HepG2 (cell line): ENCODE data around the gene COX6B1. TPM values are rescaled to one million over a fixed set of nuclear protein-coding genes. Genes with fewer than 3 reads are reported as not detected.
A peak's percentile ranks its signal among the peaks of the same experiment; 100 is the strongest.

Source experiments
- CREM ChIP-seq, 2 experiments: sonication (generic) in 1 of 2; formaldehyde crosslinking in 1 of 2; IDR thresholded peaks; 2 replicates each; pipeline versions ENCODE4 v1.4.0 to v1.6.1; 2016 to 2020; ENCODE audit warnings: antibody characterized with exemption in 1 of 2, mild to moderate bottlenecking in 1 of 2, missing genetic modification reagents in 1 of 2
- HOXA7 ChIP-seq: sonication (generic); formaldehyde crosslinking; IDR thresholded peaks from 2 replicates; pipeline ENCODE4 v1.8.1; 2022; ENCODE audit warnings: mild to moderate bottlenecking, missing genetic modification reagents, moderate library complexity
- HOXA9 ChIP-seq: sonication (generic); formaldehyde crosslinking; IDR thresholded peaks from 2 replicates; pipeline ENCODE4 v1.8.1; 2022; ENCODE audit warnings: missing genetic modification reagents, mild to moderate bottlenecking, moderate library complexity, borderline replicate concordance
- IKZF1 ChIP-seq: fragments of 450-650 bp; IDR thresholded peaks from 2 replicates; pipeline ENCODE4 v1.7.1; 2016
- KLF12 ChIP-seq: sonication (generic); formaldehyde crosslinking; IDR thresholded peaks from 2 replicates; pipeline ENCODE4 v1.4.0; 2020; ENCODE audit warnings: missing genetic modification reagents, borderline replicate concordance
- NCOR1 ChIP-seq: fragments of 200-600 bp; sonication (generic); IDR thresholded peaks from 2 replicates; pipeline ENCODE4 v1.7.0; 2017; ENCODE audit warnings: antibody characterized with exemption, low read length, borderline replicate concordance
- PHF20 ChIP-seq: sonication (generic); formaldehyde crosslinking; IDR thresholded peaks from 2 replicates; pipeline ENCODE4 v1.5.0; 2020; ENCODE audit warnings: mild to moderate bottlenecking, missing genetic modification reagents
- SETDB1 ChIP-seq: sonication (generic); formaldehyde crosslinking; IDR thresholded peaks from 2 replicates; pipeline ENCODE4 v1.5.1; 2020; ENCODE audit warnings: missing genetic modification reagents, mild to moderate bottlenecking, borderline replicate concordance
- SOX13 ChIP-seq, 3 experiments: fragments of 450-650 bp in 1 of 3; sonication (generic) in 1 of 3; formaldehyde crosslinking in 1 of 3; IDR thresholded peaks in 2 of 3; conservative IDR thresholded peaks in 1 of 3; 2 replicates each; pipeline versions ENCODE4 v1.5.0 to v1.6.1; 2016 to 2020; ENCODE audit warnings: antibody characterized with exemption in 1 of 3, mild to moderate bottlenecking in 1 of 3, missing compliant biosample characterization in 1 of 3, missing genetic modification reagents in 1 of 3, moderate library complexity in 1 of 3
- ZNF329 ChIP-seq: sonication (generic); formaldehyde crosslinking; IDR thresholded peaks from 2 replicates; pipeline ENCODE4 v1.9.0; 2021; ENCODE audit warnings: low read depth, mild to moderate bottlenecking, missing genetic modification reagents
- ZNF44 ChIP-seq: sonication (generic); formaldehyde crosslinking; IDR thresholded peaks from 2 replicates; pipeline ENCODE4 v1.5.1; 2020; ENCODE audit warnings: mild to moderate bottlenecking, missing genetic modification reagents
- ZNF850 ChIP-seq: sonication (generic); formaldehyde crosslinking; conservative IDR thresholded peaks from 2 replicates; pipeline ENCODE4 v1.9.0; 2021; ENCODE audit warnings: mild to moderate bottlenecking, missing genetic modification reagents
- polyA plus RNA-seq, 8 experiments: library from polyadenylated mRNA; depleted of rRNA in 3 of 8; stranded (reverse) in 7 of 8; unstranded in 1 of 8; fragments of >200 nt; fragmentation: Illumina TruSeq in 4 of 8; extraction: Trizol in 4 of 8; gene quantifications; 2 replicates each; pipeline versions ENCODE4 v1.2.1 to v1.2.3, GENCODE V29; 2011 to 2016; ENCODE audit warnings: low read depth in 4 of 8, missing spikeins in 1 of 8, mixed read lengths in 1 of 8; ENCODE audit not compliant: insufficient read depth in 1 of 8
- total RNA-seq, 5 experiments: library from RNA; depleted of rRNA; stranded (reverse); fragments of >200 nt; fragmentation: Illumina TruSeq; extraction: Trizol; gene quantifications; 2 replicates each; pipeline ENCODE4 v1.2.3, GENCODE V29; 2016; ENCODE audit warnings: low read depth in 1 of 5
- TF ChIP-seq, protein P1 (sequence below): sonication (generic); formaldehyde crosslinking; IDR thresholded peaks from 2 replicates; pipeline ENCODE4 v1.4.0; 2020; ENCODE audit warnings: missing genetic modification reagents, borderline replicate concordance
- TF ChIP-seq, protein P2 (sequence below): sonication (generic); formaldehyde crosslinking; IDR thresholded peaks from 2 replicates; pipeline ENCODE4 v1.5.0; 2020; ENCODE audit warnings: mild to moderate bottlenecking, missing genetic modification reagents, moderate library complexity
- TF ChIP-seq, protein P3 (sequence below): sonication (generic); formaldehyde crosslinking; IDR thresholded peaks from 2 replicates; pipeline ENCODE4 v1.4.0; 2020; ENCODE audit warnings: missing genetic modification reagents

COX6B1 gene
- total and polyA plus RNA-seq, 2 of the 13 experiments (the other 11 are each of a cell fraction or from before 2014, with no cell fraction given) = 481 to 487 TPM

DNA sequence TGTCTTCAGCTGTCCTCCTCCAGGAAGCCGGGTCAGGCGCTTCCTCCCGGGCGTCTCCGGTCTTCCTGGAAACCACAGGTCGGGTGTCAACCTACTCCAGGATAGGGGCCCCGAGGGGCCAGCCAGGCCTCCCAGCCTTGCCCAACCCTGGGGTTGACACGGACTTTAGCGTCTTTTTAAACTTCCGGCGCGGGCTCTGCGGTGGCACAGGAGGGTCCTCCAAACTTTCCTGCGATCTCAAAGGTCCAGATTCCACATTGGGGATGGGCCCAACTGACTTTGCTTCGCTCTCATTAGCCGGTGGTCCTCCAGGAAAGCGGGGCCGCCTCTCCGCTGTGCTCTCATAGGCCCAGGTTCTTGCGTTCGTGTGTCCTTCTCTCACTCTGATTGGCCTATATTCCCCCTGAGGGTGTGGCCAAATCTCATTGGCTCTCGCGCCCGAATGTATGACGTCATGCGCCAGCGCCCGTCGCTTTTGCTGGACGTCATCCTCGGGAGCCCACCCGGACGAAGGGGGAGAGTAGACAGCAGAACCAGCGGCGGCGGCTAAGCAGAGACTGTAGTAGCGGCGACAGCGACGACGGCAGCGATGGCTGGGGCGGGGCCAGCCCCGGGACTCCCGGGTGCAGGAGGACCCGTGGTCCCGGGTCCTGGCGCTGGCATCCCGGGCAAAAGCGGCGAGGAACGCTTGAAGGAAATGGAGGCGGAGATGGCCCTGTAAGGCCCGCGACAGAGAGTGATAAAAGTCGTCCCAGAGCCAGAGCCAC is 19.4 kb upstream of the COX6B1 start, which contains the start of gene RBM42 (continued):
- TF ChIP-seq CREM (IDR thresholded peaks at IDR 0.05) = peak; percentile 100
- TF ChIP-seq CREM (CRISPR knock-in tag; IDR thresholded peaks at IDR 0.05) = peak; percentile 99
- TF ChIP-seq, protein P1, sequence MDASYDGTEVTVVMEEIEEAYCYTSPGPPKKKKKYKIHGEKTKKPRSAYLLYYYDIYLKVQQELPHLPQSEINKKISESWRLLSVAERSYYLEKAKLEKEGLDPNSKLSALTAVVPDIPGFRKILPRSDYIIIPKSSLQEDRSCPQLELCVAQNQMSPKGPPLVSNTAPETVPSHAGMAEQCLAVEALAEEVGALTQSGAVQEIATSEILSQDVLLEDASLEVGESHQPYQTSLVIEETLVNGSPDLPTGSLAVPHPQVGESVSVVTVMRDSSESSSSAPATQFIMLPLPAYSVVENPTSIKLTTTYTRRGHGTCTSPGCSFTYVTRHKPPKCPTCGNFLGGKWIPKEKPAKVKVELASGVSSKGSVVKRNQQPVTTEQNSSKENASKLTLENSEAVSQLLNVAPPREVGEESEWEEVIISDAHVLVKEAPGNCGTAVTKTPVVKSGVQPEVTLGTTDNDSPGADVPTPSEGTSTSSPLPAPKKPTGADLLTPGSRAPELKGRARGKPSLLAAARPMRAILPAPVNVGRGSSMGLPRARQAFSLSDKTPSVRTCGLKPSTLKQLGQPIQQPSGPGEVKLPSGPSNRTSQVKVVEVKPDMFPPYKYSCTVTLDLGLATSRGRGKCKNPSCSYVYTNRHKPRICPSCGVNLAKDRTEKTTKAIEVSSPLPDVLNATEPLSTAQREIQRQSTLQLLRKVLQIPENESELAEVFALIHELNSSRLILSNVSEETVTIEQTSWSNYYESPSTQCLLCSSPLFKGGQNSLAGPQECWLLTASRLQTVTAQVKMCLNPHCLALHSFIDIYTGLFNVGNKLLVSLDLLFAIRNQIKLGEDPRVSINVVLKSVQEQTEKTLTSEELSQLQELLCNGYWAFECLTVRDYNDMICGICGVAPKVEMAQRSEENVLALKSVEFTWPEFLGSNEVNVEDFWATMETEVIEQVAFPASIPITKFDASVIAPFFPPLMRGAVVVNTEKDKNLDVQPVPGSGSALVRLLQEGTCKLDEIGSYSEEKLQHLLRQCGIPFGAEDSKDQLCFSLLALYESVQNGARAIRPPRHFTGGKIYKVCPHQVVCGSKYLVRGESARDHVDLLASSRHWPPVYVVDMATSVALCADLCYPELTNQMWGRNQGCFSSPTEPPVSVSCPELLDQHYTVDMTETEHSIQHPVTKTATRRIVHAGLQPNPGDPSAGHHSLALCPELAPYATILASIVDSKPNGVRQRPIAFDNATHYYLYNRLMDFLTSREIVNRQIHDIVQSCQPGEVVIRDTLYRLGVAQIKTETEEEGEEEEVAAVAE (CRISPR knock-in tag) = peak; percentile 97
- peak; percentile 74; the same call in 1 of the 2 replicates for TF ChIP-seq NCOR1
- TF ChIP-seq HOXA7 = no peak
- peak; percentile 99 for TF ChIP-seq PHF20 (CRISPR knock-in tag)
- no peak for TF ChIP-seq ZNF329 (CRISPR knock-in tag)
- TF ChIP-seq, protein P2, sequence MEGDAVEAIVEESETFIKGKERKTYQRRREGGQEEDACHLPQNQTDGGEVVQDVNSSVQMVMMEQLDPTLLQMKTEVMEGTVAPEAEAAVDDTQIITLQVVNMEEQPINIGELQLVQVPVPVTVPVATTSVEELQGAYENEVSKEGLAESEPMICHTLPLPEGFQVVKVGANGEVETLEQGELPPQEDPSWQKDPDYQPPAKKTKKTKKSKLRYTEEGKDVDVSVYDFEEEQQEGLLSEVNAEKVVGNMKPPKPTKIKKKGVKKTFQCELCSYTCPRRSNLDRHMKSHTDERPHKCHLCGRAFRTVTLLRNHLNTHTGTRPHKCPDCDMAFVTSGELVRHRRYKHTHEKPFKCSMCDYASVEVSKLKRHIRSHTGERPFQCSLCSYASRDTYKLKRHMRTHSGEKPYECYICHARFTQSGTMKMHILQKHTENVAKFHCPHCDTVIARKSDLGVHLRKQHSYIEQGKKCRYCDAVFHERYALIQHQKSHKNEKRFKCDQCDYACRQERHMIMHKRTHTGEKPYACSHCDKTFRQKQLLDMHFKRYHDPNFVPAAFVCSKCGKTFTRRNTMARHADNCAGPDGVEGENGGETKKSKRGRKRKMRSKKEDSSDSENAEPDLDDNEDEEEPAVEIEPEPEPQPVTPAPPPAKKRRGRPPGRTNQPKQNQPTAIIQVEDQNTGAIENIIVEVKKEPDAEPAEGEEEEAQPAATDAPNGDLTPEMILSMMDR = no peak
- TF ChIP-seq HOXA9 (CRISPR knock-in tag) = no peak
- peak; percentile 72; the same call in 1 of the 2 replicates for TF ChIP-seq ZNF44 (CRISPR knock-in tag)
- peak; percentile 76; the same call in 1 of the 2 replicates for TF ChIP-seq KLF12 (CRISPR knock-in tag)
- TF ChIP-seq IKZF1 = no peak
- no peak for TF ChIP-seq ZNF850
- no peak for TF ChIP-seq SOX13 (IDR thresholded peaks at IDR 0.05)
- TF ChIP-seq SOX13 (CRISPR knock-in tag; conservative IDR thresholded peaks at IDR 0.05 in 1 of 2, IDR thresholded peaks at IDR 0.05 in 1 of 2) = 0 out of 4 replicates have a peak, but pooled peaks of 1 of the 2 experiments have one; percentile 19
- no peak for TF ChIP-seq SETDB1
- TF ChIP-seq, protein P3, sequence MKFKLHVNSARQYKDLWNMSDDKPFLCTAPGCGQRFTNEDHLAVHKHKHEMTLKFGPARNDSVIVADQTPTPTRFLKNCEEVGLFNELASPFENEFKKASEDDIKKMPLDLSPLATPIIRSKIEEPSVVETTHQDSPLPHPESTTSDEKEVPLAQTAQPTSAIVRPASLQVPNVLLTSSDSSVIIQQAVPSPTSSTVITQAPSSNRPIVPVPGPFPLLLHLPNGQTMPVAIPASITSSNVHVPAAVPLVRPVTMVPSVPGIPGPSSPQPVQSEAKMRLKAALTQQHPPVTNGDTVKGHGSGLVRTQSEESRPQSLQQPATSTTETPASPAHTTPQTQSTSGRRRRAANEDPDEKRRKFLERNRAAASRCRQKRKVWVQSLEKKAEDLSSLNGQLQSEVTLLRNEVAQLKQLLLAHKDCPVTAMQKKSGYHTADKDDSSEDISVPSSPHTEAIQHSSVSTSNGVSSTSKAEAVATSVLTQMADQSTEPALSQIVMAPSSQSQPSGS = peak; percentile 98
